Upper lobe of left lung (tissue), 4 donors: Measurements from ENCODE around the gene TBC1D5.

ENCODE experiments used
- CTCF ChIP-seq, 6 experiments: fragments of 450-650 bp in 4 of 6; fragments of 200-600 bp in 2 of 6; sonication (generic) in 2 of 6; IDR thresholded peaks; one replicate each; pipeline ENCODE4 v1.5.1; 2016 to 2019; ENCODE audit warnings: antibody characterized with exemption in 6 of 6
- EP300 ChIP-seq, 4 donors: sonication (generic); formaldehyde crosslinking; IDR thresholded peaks; one replicate each; pipeline ENCODE4 v1.5.1; 2017; ENCODE audit warnings: antibody characterized with exemption in 4 of 4, control low read depth in 2 of 4
- POLR2A ChIP-seq, 4 donors: fragments of 450-650 bp; IDR thresholded peaks; one replicate each; pipeline ENCODE4 v1.5.1; 2016 to 2017; ENCODE audit warnings: antibody characterized with exemption in 4 of 4, mild to moderate bottlenecking in 2 of 4

DNA sequence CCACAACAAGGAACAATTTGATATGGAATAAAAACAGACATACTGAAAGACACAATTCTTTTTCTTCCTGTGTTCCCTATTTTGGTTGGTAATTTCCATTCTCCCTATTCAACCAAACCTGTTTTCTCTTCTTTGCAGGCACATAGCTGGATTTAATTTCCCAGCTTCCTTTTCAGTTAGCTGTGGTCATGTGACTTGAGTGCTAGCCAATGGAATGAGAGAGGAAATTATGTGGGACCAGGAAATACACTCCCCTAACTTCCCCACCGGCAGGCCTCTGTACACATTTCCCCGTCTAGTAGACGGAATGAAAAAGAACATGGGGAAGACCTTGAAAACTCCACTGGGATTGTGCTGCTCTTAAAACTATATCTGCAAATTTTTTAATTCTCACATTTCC is 351.6 kb downstream of the TBC1D5 start:
- TF ChIP-seq CTCF (IDR thresholded peaks at IDR 0.05) (no peak), EP300 (IDR thresholded peaks at IDR 0.05) (no peak), POLR2A (IDR thresholded peaks at IDR 0.05) (no peak)
